ENCODE data around the gene GRIK2. TPM values are rescaled to one million over a fixed set of nuclear protein-coding genes. Genes with fewer than 3 reads are reported as not detected.

GRIK2 gene
- polyA plus RNA-seq, 1 donor: 3.3 TPM

DNA sequence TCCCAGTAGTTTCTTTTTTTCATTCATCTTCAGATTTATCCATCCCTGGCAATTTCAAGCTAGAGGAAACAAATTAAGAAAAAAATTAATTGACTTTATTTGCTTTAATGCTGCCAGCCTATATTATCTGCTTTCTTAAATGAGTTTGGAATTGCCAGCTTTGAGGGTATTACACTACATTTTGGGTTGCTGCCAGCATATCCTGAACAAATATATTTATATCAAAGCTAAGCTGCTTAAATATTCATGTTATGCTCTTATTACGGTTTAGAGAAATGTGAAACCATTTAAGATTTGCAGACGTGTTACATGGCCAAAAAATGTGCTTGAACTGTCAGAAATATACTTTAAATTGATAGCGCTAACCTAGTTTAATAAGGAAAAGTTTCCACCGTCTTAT is 59.7 kb downstream of the GRIK2 start:
- no peak for DNase-seq
- H3K27me3 ChIP-seq (ENCODE audit: control insufficient read depth, insufficient read depth, low read length): no peaks in the 10 kb centered on the region
- no peak overlapping the region for H3K4me3 ChIP-seq (ENCODE audit: low read length)
- WGBS (ENCODE audit: insufficient coverage, low lambda C conversion rate): 80% methylated on average over 4 of the region's 4 CpGs
- no peaks in the 10 kb centered on the region for H3K4me1 ChIP-seq (ENCODE audit: control insufficient read depth, insufficient read depth, low read length)
- no peaks in the 10 kb centered on the region for H3K9me3 ChIP-seq (ENCODE audit: control insufficient read depth, low read depth, low read length)
- H3K36me3 ChIP-seq (ENCODE audit: control insufficient read depth, insufficient read depth, low read length): no peaks in the 10 kb centered on the region
- no peak overlapping the region for H3K27ac ChIP-seq (ENCODE audit: low read length)

DNA sequence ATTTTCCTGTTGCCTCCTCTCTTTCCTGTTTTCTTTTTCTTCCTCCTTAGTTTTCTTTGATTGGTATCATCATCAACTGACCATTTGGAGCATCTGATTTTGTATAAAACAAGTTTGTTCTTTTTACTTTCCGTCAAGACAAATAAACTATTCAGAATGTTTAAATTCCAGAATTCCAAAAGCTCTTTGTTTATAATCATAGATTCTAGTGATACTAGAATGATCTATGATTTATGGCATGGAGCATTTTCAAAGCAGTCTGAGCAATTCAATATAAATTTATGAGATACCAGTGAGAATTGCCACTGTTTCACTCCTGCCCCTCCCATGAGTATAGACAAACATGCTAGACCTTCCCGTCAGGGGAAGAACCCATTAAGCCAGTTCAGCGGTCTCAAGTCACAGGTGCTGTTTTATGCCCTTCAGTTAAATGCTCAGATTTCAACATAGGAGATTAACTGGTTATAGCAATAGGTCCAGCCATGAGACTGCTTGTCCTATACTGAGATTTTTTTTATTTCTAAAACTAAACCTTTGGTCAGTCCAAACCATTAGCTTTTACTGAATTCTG is 60.7 kb downstream of the GRIK2 start:
- no peaks in the 10 kb centered on the region for H3K27me3 ChIP-seq (ENCODE audit: control insufficient read depth, insufficient read depth, low read length)
- H3K9me3 ChIP-seq (ENCODE audit: control insufficient read depth, low read depth, low read length): no peaks in the 10 kb centered on the region
- H3K4me3 ChIP-seq (ENCODE audit: low read length): no peak overlapping the region
- no peak overlapping the region for H3K27ac ChIP-seq (ENCODE audit: low read length)
- no peaks in the 10 kb centered on the region for H3K36me3 ChIP-seq (ENCODE audit: control insufficient read depth, insufficient read depth, low read length)
- DNase-seq: no peak
- 71% methylated on average over 1 of the region's 3 CpGs for WGBS (ENCODE audit: insufficient coverage, low lambda C conversion rate)
- H3K4me1 ChIP-seq (ENCODE audit: control insufficient read depth, insufficient read depth, low read length): no peaks in the 10 kb centered on the region

DNA sequence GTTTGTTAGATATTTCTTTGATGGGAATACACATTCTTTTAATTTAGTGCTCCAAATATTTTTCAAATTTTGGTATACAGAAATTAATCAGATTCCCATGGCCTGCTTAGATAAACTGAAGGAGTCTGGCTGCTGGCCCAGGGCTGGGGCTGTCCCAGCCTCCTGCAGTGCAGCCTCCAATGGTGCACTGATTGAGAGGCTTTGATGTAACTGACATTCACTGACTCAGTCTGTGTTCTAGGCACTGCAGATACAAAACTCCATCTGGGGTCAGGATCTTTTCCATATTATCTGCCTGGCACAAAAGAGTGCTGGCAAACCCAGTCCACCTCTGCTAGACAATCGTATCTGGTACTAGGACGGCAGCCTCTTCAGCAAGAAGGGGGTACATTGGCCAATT is 64.8 kb downstream of the GRIK2 start:
- H3K27me3 ChIP-seq (ENCODE audit: control insufficient read depth, insufficient read depth, low read length): no peaks in the 10 kb centered on the region
- no peaks in the 10 kb centered on the region for H3K36me3 ChIP-seq (ENCODE audit: control insufficient read depth, insufficient read depth, low read length)
- WGBS (ENCODE audit: insufficient coverage, low lambda C conversion rate): no CpG with 5 or more reads among the region's 2 CpGs
- no peaks in the 10 kb centered on the region for H3K9me3 ChIP-seq (ENCODE audit: control insufficient read depth, low read depth, low read length)
- no peak overlapping the region for H3K4me3 ChIP-seq (ENCODE audit: low read length)
- no peaks in the 10 kb centered on the region for H3K4me1 ChIP-seq (ENCODE audit: control insufficient read depth, insufficient read depth, low read length)
- DNase-seq: no peak
- H3K27ac ChIP-seq (ENCODE audit: low read length): no peak overlapping the region

DNA sequence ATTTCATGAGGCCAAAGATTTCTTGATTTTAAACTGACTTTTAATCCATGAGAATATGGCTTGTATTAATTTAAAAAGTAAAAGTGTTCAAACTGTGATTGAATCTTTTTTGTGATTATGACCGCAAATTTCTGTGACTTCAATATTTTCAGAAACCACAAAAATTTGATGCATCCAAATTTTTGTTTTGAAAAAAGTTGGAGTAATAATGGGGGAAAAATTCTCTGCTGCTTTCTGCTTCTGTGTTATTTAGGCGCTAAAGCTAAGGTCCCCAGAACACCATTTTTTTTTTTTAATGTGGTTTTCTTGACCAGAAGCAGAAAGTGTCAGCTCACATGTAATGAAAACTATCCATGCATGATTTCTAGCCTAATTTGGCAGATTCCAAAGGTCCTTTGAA is 65.3 kb downstream of the GRIK2 start:
- DNase-seq: no peak
- Histone ChIP-seq H3K4me3 (ENCODE audit: low read length) (no peak overlapping the region), H3K27ac (ENCODE audit: low read length) (no peak overlapping the region), H3K36me3 (ENCODE audit: control insufficient read depth, insufficient read depth, low read length) (no peaks in the 10 kb centered on the region), H3K9me3 (ENCODE audit: control insufficient read depth, low read depth, low read length) (no peaks in the 10 kb centered on the region), H3K4me1 (ENCODE audit: control insufficient read depth, insufficient read depth, low read length) (no peaks in the 10 kb centered on the region), H3K27me3 (ENCODE audit: control insufficient read depth, insufficient read depth, low read length) (no peaks in the 10 kb centered on the region)
- 100% methylated on average over 1 of the region's 2 CpGs for WGBS (ENCODE audit: insufficient coverage, low lambda C conversion rate)

DNA sequence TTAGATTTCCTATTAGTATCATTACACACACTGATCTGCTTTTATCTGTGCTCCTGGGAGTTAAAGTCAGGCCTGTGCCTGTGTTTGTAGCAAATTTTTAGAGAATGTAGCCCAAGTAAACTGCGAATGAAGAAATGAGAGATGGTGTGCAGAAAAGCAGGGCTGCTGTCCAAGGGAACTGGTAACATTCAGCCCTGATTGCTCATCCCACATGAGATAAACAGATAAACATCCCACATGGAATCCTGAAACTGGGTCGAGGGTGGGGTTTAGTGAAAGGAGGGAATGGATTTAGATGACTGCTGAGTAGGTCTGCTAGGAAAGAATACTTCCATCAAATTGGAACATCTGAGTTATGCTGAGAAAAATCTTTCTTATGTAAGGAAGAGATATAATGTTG is 69.1 kb downstream of the GRIK2 start:
- Histone ChIP-seq H3K36me3 (ENCODE audit: control insufficient read depth, insufficient read depth, low read length) (no peaks in the 10 kb centered on the region), H3K9me3 (ENCODE audit: control insufficient read depth, low read depth, low read length) (no peaks in the 10 kb centered on the region), H3K4me3 (ENCODE audit: low read length) (no peak overlapping the region), H3K27ac (ENCODE audit: low read length) (no peak overlapping the region), H3K27me3 (ENCODE audit: control insufficient read depth, insufficient read depth, low read length) (no peaks in the 10 kb centered on the region), H3K4me1 (ENCODE audit: control insufficient read depth, insufficient read depth, low read length) (no peaks in the 10 kb centered on the region)
- WGBS (ENCODE audit: insufficient coverage, low lambda C conversion rate): no CpG with 5 or more reads among the region's 2 CpGs
- no peak for DNase-seq

DNA sequence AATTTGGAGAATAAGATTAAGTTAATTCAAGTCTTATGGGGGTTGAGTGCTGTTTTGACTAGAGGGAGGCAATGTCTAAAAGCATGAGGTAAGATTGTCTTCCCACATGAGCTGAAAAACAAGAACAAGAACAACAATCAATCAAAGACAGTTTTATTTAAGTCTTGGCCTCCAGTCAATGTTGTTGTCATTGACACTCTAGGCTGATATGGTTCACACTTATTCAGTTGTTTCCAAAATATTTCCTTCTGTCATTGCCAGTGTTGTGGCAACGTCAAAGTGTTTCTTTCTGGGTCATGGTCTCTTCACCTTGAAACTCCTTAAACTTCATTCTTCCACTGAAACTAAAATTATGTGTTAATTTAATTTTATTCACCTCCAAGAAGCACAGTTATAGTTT is 72.4 kb downstream of the GRIK2 start:
- Histone ChIP-seq H3K36me3 (ENCODE audit: control insufficient read depth, insufficient read depth, low read length) (no peaks in the 10 kb centered on the region), H3K27ac (ENCODE audit: low read length) (no peak overlapping the region), H3K9me3 (ENCODE audit: control insufficient read depth, low read depth, low read length) (no peaks in the 10 kb centered on the region), H3K4me1 (ENCODE audit: control insufficient read depth, insufficient read depth, low read length) (no peaks in the 10 kb centered on the region), H3K27me3 (ENCODE audit: control insufficient read depth, insufficient read depth, low read length) (no peaks in the 10 kb centered on the region), H3K4me3 (ENCODE audit: low read length) (no peak overlapping the region)
- no peak for DNase-seq
- WGBS (ENCODE audit: insufficient coverage, low lambda C conversion rate): no CpG with 5 or more reads among the region's 1 CpG

DNA sequence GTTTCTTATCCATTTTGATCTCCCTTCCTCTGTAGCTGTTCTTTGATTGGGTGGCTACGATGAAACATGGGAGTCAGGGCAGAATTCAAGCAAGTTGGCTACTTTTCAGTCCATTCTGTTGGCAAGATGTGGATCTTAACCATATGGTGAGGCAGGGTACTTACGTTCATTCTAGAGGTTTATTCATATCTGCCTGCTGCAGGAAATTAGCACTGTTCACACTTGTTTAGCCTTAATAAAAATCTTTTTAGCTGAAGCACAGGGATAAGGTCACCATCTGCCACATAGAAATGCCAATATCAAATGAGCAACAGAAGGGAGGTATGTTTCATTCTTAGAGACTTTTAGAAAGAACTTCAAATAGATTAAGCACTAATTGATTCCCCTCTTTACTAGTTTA is 83.9 kb downstream of the GRIK2 start:
- no CpG with 5 or more reads among the region's 2 CpGs for WGBS (ENCODE audit: insufficient coverage, low lambda C conversion rate)
- no peak for DNase-seq
- H3K9me3 ChIP-seq (ENCODE audit: control insufficient read depth, low read depth, low read length): no peaks in the 10 kb centered on the region

DNA sequence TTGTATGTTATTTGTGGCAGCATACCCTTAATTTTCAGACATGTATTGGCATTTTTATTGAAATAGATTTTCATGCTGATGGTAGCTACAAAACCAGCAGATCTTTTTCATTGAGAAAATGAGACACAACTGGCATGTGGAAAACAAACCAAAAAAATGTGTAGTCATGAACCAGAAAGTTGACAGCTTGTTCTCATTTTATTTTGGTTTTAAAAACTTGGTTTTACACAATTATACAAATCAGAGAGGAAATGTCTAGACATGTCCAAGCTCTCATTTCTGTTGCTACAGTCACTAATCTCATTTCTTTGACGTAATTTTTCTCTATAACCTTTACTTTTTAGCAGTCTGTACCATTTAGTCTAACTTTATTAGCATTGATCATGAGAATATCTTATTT is 85.4 kb downstream of the GRIK2 start:
- Histone ChIP-seq H3K4me1 (ENCODE audit: control insufficient read depth, insufficient read depth, low read length) (no peaks in the 10 kb centered on the region), H3K27me3 (ENCODE audit: control insufficient read depth, insufficient read depth, low read length) (no peaks in the 10 kb centered on the region), H3K36me3 (ENCODE audit: control insufficient read depth, insufficient read depth, low read length) (no peaks in the 10 kb centered on the region), H3K9me3 (ENCODE audit: control insufficient read depth, low read depth, low read length) (no peaks in the 10 kb centered on the region), H3K27ac (ENCODE audit: low read length) (no peak overlapping the region), H3K4me3 (ENCODE audit: low read length) (no peak overlapping the region)
- 86% methylated on average over 1 of the region's 1 CpG for WGBS (ENCODE audit: insufficient coverage, low lambda C conversion rate)
- DNase-seq: no peak

More for the DNA sequence above, 83.9 kb downstream of the GRIK2 start:
- no peak overlapping the region for H3K4me3 ChIP-seq (ENCODE audit: low read length)
- no peak overlapping the region for H3K27ac ChIP-seq (ENCODE audit: low read length)
- H3K27me3 ChIP-seq (ENCODE audit: control insufficient read depth, insufficient read depth, low read length): no peaks in the 10 kb centered on the region
- no peaks in the 10 kb centered on the region for H3K36me3 ChIP-seq (ENCODE audit: control insufficient read depth, insufficient read depth, low read length)
- H3K4me1 ChIP-seq (ENCODE audit: control insufficient read depth, insufficient read depth, low read length): no peaks in the 10 kb centered on the region

DNA sequence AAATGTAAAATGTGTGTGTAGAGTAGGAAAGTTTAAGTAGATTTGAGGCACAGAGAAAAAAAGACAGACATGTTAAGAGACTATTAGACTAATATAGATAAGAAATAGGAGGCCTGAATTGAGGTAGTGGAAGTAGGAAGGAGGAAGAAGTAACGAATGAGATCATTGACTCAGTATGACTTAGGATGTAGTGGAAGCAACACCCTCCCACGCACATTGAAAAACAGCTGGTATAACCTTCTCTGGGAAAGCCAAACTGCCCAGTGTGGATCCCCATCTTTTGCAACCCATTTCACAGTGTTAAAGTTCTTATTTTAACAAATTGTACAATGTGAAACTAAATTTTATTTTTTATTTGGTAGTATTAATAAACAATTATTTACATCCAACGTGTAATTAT is 89.1 kb downstream of the GRIK2 start:
- H3K27ac ChIP-seq (ENCODE audit: low read length): no peak overlapping the region
- WGBS (ENCODE audit: insufficient coverage, low lambda C conversion rate): 75% methylated on average over 2 of the region's 3 CpGs
- no peaks in the 10 kb centered on the region for H3K36me3 ChIP-seq (ENCODE audit: control insufficient read depth, insufficient read depth, low read length)
- no peak for DNase-seq
- H3K27me3 ChIP-seq (ENCODE audit: control insufficient read depth, insufficient read depth, low read length): no peaks in the 10 kb centered on the region
- no peaks in the 10 kb centered on the region for H3K4me1 ChIP-seq (ENCODE audit: control insufficient read depth, insufficient read depth, low read length)
- H3K4me3 ChIP-seq (ENCODE audit: low read length): no peak overlapping the region
- no peaks in the 10 kb centered on the region for H3K9me3 ChIP-seq (ENCODE audit: control insufficient read depth, low read depth, low read length)

DNA sequence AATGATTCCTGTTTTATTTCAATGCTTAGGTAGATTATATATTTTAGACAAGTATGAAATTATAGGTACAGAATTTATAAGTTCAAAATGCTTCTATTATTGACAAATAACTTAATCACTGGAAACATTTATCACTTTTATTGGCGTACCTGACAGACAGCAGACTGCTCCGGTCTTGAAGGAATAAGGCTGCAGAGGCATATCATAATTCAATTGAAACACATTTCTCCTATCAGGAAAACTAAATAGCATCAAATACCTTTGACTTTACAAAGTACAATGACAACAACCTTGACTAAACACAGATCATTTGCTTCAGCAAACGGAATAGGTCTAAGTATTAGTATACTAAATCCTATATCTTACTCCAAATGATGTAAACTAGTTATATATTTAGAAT is 91.3 kb downstream of the GRIK2 start:
- DNase-seq: no peak
- Histone ChIP-seq H3K4me1 (ENCODE audit: control insufficient read depth, insufficient read depth, low read length) (no peaks in the 10 kb centered on the region), H3K4me3 (ENCODE audit: low read length) (no peak overlapping the region), H3K9me3 (ENCODE audit: control insufficient read depth, low read depth, low read length) (no peaks in the 10 kb centered on the region), H3K36me3 (ENCODE audit: control insufficient read depth, insufficient read depth, low read length) (no peaks in the 10 kb centered on the region), H3K27ac (ENCODE audit: low read length) (no peak overlapping the region), H3K27me3 (ENCODE audit: control insufficient read depth, insufficient read depth, low read length) (no peaks in the 10 kb centered on the region)
- no CpG with 5 or more reads among the region's 3 CpGs for WGBS (ENCODE audit: insufficient coverage, low lambda C conversion rate)

DNA sequence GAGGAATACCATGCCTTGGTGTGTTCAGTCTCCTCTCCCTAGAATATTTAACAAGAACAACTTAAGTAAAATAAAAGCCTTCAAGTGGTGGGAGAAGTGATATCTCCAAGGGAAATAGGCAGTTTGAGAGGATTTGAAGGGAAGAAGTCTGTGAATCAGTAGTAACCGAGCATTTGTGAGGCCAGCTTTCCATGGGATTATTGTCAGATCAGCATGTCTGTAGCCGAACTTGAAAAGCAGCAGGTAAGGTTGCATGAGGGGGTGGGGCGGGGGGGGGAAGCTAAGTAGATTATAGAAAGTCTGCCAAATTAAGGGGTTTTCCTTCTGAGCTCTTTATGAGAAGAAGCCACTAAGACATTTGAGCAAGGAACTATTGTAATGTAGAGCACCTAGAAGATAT is 92.6 kb downstream of the GRIK2 start:
- DNase-seq: no peak
- no peak overlapping the region for H3K4me3 ChIP-seq (ENCODE audit: low read length)
- no CpG with 5 or more reads among the region's 3 CpGs for WGBS (ENCODE audit: insufficient coverage, low lambda C conversion rate)
- no peaks in the 10 kb centered on the region for H3K36me3 ChIP-seq (ENCODE audit: control insufficient read depth, insufficient read depth, low read length)
- no peaks in the 10 kb centered on the region for H3K4me1 ChIP-seq (ENCODE audit: control insufficient read depth, insufficient read depth, low read length)
- no peak overlapping the region for H3K27ac ChIP-seq (ENCODE audit: low read length)
- H3K27me3 ChIP-seq (ENCODE audit: control insufficient read depth, insufficient read depth, low read length): no peaks in the 10 kb centered on the region
- H3K9me3 ChIP-seq (ENCODE audit: control insufficient read depth, low read depth, low read length): no peaks in the 10 kb centered on the region
